ENCODE measurements around the gene DGKQ. TPM values are rescaled to one million over a fixed set of nuclear protein-coding genes. Genes with fewer than 3 reads are reported as not detected.
"Not testable (repeated sequence)": the region's sequence is repeated elsewhere in the genome, so short reads cannot be mapped to it uniquely, and the experiment has no call there.

Gene DGKQ
- total RNA-seq, 1 experiment from 2014 or later, result 12.6 TPM

DNA sequence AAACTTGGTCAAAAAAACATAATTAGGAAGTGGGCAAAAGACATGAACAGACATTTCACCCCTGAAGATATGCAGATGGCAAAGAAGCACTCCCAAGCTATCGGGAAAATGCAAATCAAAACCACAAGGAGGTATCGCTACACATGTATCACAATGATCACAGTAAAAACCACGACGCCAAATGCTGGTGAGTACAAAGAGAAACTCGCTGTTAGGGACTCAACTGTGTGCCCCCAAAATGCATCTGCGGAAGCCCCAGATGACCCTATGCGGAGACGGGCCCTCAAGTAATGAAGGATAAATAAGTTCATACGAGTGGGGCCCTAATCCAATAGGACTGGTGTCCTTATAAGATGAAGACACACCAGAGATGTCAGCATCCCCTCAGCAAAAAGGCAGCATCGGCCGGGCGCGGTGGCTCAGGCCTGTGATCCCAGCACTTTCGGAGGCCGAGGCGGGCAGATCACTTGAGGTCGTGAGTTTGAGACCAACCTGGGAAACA lies 51.5 kb downstream of the DGKQ start:
- in situ Hi-C loops (cut with HindIII; ENCODE audit: low pct_unique_long_range_greater_than_20kb, low sequenced_read_pairs), result no loop called here
- no peak for DNase-seq (ENCODE audit: low read depth, low spot score)

DNA sequence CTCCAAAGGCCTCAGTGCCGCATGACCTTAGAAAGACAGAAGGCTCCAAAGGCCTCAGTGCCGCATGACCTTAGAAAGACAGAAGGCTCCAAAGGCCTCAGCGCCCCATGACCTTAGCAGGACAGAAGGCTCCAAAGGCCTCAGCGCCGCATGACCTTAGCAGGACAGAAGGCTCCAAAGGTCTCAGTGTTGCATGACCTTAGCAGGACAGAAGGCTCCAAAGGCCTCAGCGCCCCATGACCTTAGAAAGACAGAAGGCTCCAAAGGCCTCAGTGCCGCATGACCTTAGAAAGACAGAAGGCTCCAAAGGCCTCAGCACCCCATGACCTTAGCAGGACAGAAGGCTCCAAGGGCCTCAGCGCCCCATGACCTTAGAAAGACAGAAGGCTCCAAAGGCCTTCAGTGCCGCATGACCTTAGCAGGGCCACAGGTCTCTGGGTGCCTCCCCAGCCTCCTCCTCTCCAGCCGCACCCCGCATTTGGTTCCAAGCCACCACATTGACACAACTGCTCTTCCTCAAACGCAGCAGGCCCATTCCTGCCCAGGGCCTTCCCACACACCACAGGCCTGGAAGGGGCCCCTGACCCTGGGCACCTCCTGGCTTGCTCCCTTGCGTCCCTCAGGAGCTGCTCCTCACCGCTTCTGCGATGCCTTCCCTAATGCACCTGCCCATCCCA lies 54.2 kb downstream of the DGKQ start:
- DNase-seq (ENCODE audit: low read depth, low spot score), result not testable (repeated sequence)

DNA sequence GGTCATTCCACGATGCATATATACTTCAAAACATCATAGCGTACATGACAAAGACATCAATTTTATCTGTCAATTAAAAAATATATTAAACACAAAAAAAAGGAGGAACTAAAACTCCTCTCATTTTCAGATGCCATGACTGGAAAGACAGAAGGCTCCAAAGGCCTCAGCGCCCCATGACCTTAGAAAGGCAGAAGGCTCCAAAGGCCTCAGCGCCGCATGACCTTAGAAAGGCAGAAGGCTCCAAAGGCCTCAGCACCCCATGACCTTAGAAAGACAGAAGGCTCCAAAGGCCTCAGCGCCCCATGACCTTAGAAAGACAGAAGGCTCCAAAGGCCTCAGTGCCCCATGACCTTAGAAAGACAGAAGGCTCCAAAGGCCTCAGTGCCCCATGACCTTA lies 54.8 kb downstream of the DGKQ start:
- in situ Hi-C loops (cut with HindIII; ENCODE audit: low pct_unique_long_range_greater_than_20kb, low sequenced_read_pairs); DNase-seq (ENCODE audit: low read depth, low spot score): not testable (repeated sequence)

More for the DNA sequence above, 54.2 kb downstream of the DGKQ start:
- in situ Hi-C loops (cut with HindIII; ENCODE audit: low pct_unique_long_range_greater_than_20kb, low sequenced_read_pairs), result not testable (repeated sequence)

DNA sequence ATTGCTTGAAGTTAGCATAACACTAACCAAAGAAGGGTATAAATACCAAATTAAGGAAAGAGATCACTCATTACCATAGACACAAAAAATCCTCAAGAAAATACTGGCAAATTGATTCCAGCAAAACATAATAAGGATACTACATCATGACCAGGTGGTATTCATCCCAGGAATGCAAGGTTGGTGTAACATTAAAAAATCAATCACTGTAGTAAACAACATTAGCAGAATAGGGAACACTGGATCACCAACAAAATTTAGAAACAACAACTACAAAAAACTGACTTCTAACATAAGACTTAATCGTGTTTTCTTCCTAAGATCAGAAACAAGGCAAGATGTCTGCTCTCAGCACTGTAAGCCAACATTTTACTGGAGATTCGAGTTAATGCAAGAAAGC lies 55.4 kb downstream of the DGKQ start:
- in situ Hi-C loops (cut with HindIII; ENCODE audit: low pct_unique_long_range_greater_than_20kb, low sequenced_read_pairs), result no loop called here
- DNase-seq (ENCODE audit: low read depth, low spot score), result no peak

DNA sequence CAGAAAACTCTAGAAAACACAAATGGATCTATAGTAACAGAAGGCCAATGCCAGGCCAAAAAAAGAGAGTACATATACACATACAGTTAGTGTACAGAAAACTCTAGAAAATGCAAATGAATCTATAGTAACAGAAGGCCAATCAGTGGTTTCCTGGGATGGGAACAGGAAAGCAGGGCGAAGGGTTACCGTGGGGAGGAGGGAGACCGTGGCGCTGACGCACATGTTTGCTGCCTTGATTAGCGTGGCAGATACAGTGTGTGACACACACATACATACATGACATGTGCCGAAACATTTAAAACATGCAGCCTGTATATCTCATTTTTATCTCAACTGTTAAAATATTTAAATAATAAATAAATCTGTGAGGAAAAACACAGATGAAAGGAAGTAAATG lies 55.9 kb downstream of the DGKQ start:
- DNase-seq (ENCODE audit: low read depth, low spot score), result no peak
- in situ Hi-C loops (cut with HindIII; ENCODE audit: low pct_unique_long_range_greater_than_20kb, low sequenced_read_pairs), result no loop called here

DNA sequence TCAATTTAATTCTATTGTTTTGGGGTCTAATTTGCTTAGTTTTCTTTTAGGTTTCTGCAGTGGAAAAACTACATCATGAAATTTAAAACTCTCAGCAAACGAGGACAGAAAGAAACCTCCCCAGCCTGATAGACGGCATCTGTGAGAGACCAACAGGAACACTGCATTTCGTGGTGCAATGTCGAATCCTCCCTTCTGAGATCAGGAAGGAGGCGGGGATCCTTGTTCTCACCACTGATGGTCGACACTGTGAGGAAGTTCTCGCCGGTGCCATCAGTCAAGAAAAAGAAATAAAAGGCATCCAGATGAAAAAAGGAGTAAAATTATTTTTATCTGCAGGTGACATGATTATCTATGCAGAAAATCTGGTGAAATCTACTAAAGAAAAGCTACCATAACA lies 57.8 kb downstream of the DGKQ start:
- in situ Hi-C loops (cut with HindIII; ENCODE audit: low pct_unique_long_range_greater_than_20kb, low sequenced_read_pairs), result no loop called here
- no peak for DNase-seq (ENCODE audit: low read depth, low spot score)

DNA sequence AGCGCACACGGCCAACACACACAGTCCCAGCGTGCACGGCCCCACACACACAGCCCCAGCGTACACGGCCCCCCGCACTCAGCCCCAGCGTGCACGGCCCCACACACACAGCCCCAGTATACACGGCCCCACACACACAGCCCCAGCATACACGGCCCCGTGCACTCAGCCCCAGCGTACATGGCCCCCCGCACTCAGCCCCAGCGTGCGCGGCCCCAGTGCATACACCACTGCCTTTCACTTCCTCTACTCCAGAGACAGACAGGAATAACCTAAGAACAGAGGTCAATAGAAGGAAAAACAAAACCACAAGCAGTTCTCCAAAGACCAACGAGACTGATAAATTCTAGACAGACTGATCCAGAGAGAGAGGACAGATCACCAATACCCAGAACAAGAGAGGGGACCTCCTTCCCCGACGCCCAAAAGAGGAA lies 58.3 kb downstream of the DGKQ start:
- DNase-seq (ENCODE audit: low read depth, low spot score), result no peak
- in situ Hi-C loops (cut with HindIII; ENCODE audit: low pct_unique_long_range_greater_than_20kb, low sequenced_read_pairs), result no loop called here

DNA sequence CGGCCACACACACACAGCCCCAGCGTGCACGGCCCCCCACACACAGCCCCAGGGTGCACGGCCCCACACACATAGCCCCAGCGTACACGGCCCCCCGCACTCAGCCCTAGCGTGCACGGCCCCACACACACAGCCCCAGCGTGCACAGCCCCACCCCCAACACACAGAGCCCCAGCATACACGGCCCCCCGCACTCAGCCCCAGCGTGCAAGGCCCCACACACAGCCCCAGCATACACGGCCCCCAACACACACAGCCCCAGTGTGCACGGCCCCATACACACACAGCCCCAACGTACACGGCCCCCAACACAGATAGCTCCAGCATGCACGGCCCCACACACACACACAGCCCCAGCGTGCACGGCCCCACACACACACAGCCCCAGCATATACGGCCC lies 58.8 kb downstream of the DGKQ start:
- in situ Hi-C loops (cut with HindIII; ENCODE audit: low pct_unique_long_range_greater_than_20kb, low sequenced_read_pairs), result no loop called here

DNA sequence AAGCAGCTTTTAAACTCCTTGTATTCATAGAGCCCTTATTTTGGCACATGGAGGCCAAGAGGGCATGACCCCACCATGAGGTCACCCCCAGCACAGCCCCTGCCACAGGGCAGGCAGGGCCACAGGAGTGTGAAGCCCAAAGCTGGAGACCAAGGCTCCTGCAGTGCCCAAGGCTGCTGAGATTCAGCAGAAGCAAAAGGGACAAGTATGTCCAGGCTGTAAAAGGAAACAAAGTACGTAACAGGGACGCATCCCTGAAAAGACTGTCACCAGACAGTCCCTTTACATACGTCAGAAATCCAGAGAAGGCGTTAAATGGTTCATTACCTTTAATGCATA lies 60.1 kb downstream of the DGKQ start:
- in situ Hi-C loops (cut with HindIII; ENCODE audit: low pct_unique_long_range_greater_than_20kb, low sequenced_read_pairs), result no loop called here
- DNase-seq (ENCODE audit: low read depth, low spot score), result no peak

More for the DNA sequence above, 58.8 kb downstream of the DGKQ start:
- DNase-seq (ENCODE audit: low read depth, low spot score), result no peak

DNA sequence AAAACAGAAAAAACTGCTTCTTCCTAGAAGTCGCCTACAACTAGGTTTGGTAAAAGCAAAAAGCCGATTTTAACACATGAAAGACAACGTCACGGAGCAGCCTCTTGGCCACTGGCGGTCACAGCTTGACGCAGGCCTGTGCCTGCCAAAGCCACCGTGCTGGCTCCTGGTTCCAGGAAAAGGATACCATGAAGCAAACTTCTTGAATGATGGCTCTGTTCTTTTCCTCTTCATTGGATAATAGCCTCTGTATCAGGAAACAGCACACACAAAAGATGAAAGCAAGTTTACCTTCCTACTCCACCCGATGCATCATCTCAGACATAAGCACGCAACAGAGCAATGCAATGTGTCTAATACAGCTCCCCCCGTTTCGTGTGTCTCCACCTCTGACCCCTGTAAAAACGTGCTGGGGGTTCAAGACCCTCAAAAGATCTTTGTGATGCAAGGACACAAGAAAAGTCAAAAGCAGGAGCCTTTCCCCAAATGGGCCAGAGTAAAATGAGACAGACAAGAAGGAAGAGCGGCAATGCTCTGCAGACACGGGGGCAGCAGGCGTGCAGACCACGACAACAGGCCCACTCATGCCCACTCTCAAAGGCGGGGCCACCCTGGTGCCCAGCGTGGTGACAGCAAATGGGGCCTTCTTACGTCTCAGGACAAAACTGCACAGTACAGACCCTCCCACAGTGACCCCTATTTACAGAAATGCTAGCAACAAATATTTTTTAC lies 60.7 kb downstream of the DGKQ start:
- in situ Hi-C loops (cut with HindIII; ENCODE audit: low pct_unique_long_range_greater_than_20kb, low sequenced_read_pairs), result no loop called here
- DNase-seq (ENCODE audit: low read depth, low spot score), result peak; percentile 66

DNA sequence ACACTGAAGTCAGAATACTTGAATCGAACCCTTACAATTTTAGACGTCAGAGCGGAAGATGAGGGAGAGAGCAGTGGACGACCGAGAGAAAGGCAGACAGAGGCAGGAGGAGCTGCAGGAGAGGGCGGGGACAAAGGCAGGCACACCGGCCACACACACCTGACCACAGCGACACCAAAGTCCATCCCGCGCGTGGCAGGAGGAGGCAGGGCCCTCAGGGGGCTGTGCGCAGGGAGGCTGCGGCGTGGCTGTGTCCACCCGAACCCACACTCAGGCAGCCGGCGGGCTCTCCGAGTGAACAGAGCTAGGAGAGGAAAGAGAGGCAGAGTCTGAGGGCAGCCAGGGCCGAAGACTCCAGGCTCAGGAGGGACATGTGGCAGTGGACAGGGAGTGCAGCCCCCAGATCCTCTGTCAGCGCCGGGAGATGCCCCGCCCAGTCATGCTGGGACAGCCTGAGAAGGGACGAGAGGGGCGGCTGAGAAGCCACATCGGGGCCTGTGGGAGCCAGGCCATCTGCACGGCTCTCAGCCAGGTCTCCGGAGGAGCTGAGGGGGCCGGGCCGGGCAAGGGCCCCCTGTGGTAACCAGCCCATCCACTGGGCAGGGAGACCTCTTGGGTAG lies 61.4 kb downstream of the DGKQ start:
- no peak for DNase-seq (ENCODE audit: low read depth, low spot score)
- in situ Hi-C loops (cut with HindIII; ENCODE audit: low pct_unique_long_range_greater_than_20kb, low sequenced_read_pairs), result no loop called here

DNA sequence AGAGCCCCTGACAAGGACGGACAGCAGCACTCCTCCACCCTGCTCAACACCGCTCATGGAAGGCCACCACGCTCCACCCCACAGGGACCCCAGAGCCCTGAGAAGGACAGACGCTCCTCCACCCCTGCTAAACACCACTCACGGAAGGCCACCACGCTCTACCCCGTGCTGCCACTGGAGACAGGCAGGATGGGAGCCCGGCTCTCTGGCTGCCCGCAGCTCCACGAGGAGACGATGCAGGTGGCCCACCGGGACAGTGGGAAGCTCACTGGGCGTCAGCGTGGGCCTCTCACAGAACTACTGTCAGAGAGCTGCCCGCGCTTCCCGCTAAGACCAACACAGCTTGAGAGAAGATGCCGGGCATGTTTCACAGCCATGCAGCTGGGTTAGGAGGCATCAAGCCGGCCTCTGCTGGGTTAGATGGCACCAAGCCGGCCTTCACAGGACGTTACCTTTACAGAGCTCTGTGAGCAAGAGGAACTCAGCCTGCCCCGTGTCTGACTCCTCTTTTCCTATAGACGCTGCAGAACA lies 62.1 kb downstream of the DGKQ start:
- no peak for DNase-seq (ENCODE audit: low read depth, low spot score)
- in situ Hi-C loops (cut with HindIII; ENCODE audit: low pct_unique_long_range_greater_than_20kb, low sequenced_read_pairs), result no loop called here

DNA sequence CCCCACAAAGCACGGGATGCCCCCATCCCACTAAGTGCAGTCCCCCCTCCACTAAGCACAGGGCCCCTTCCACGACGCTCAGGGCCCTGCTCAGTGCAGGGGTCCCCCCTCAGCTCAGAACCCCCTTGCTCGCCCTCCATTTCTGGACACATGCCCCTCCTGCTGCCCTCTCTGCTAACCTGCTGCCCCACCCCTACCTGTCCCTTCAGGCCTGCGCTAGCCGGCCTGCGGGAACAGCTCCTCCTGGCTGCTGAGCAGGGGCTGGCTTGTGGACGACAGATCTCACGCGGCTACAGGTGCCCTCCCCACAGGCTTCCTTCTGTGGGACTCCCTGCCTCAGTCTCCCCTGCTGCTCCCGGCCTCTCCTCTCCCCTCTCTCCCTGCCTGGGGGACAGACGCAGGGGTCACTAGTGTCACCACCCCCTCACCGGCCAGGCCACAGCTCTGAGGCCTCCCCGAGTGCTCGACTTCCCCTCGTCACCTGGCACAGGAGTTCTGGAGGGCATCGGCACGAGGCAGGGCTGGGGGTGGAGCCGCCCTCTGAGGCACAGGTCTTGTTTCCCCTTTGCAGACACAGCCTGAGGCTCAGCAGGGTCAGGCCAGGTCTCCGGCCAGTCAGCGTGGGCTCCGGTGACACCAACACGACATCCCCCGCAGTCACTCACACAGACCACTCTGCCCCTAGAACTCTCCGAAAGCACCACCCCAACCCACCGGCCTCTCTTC lies 62.8 kb downstream of the DGKQ start:
- no peak for DNase-seq (ENCODE audit: low read depth, low spot score)
- in situ Hi-C loops (cut with HindIII; ENCODE audit: low pct_unique_long_range_greater_than_20kb, low sequenced_read_pairs), result no loop called here

DNA sequence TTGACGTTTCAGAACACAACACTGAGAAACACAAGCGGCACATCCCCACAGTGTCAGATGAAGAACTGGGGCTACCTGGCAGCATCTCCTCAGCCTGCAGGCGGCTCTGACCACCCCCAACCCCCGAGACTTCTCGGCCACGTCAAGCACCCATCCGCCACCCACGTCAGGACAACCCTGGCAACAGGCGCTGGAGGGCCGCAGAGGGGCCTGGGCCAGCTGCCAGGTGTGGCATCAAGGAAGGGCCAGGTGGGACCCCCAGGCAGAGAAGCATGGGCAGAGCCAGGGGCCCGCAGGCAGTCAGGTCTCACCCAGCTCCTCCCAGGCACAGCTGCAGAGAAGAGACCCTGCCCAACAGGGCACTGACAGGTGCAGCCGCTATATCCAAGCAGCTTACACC lies 63.5 kb downstream of the DGKQ start:
- in situ Hi-C loops (cut with HindIII; ENCODE audit: low pct_unique_long_range_greater_than_20kb, low sequenced_read_pairs), result no loop called here
- no peak for DNase-seq (ENCODE audit: low read depth, low spot score)

DNA sequence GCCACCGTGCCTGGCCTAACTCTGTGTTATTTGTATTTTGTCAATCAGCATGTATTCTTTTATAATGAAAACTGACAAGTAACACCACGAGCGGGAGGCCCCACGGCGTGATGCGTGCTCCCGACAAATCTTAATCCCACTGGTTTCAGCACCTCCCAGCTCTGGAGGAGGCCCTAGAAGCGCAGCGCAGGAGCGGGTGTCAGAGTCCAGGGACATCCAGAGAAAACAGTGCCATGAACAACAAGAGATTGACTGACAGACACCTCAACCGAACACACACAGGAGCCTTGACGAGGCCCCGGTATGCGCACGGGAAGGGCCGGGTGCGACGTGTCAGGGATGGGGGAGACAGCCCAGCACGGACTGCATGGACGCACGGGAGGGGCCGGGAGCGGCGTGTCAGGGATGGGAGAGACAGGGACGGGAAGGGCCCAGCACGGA lies 64.2 kb downstream of the DGKQ start:
- in situ Hi-C loops (cut with HindIII; ENCODE audit: low pct_unique_long_range_greater_than_20kb, low sequenced_read_pairs), result no loop called here
- no peak for DNase-seq (ENCODE audit: low read depth, low spot score)
